ENCODE results near the gene CAMSAP1. TPM values are rescaled to one million over a fixed set of nuclear protein-coding genes. Genes with fewer than 3 reads are reported as not detected.

Gene CAMSAP1
- total RNA-seq, 2 experiments from 2014 or later, result 20.2 to 27.0 TPM

- DNase-seq (no peak), ATAC-seq (no peak)
- ChIA-PET POLR2A (no interaction called here), CTCF (no interaction called here)
- no peak overlapping the region for H3K4me3 Mint-ChIP-seq
- no peaks in the 10 kb centered on the region for H3K4me1 Mint-ChIP-seq (ENCODE audit: low read depth)
- intact Hi-C loops (cut with micrococcal nuclease), result no loop called here
- no peaks in the 10 kb centered on the region for H3K27me3 Mint-ChIP-seq
- H3K36me3 Mint-ChIP-seq (ENCODE audit: low read depth), result no peaks in the 10 kb centered on the region
- no peak overlapping the region for H3K27ac Mint-ChIP-seq
- H3K9me3 Mint-ChIP-seq, result no peaks in the 10 kb centered on the region
- no peak for TF ChIP-seq CTCF (IDR thresholded peaks at IDR 0.05)
Measured at GRCh38 chr9:135780626-135781025, 126.7 kb downstream of the CAMSAP1 start.

- no peak overlapping the region for H3K27ac Mint-ChIP-seq
- no peaks in the 10 kb centered on the region for H3K4me1 Mint-ChIP-seq (ENCODE audit: low read depth)
- no peak overlapping the region for H3K4me3 Mint-ChIP-seq
- intact Hi-C loops (cut with micrococcal nuclease), result no loop called here
- no peaks in the 10 kb centered on the region for H3K27me3 Mint-ChIP-seq
- DNase-seq (no peak), ATAC-seq (no peak)
- no peaks in the 10 kb centered on the region for H3K36me3 Mint-ChIP-seq (ENCODE audit: low read depth)
- ChIA-PET POLR2A (no interaction called here), CTCF (interaction anchor here (0.9 kb wide), 1 partner anchor 18 kb away, joined by 3 read pairs; no protein-coding TSS in a partner anchor)
- no peaks in the 10 kb centered on the region for H3K9me3 Mint-ChIP-seq
- TF ChIP-seq CTCF (IDR thresholded peaks at IDR 0.05), result no peak
Measured at GRCh38 chr9:135780086-135780485, 127.3 kb downstream of the CAMSAP1 start.

- no peak for TF ChIP-seq CTCF (IDR thresholded peaks at IDR 0.05)
- intact Hi-C loops (cut with micrococcal nuclease), result no loop called here
- DNase-seq, result no peak
- ATAC-seq, result no peak
- Mint-ChIP-seq H3K9me3 (no peaks in the 10 kb centered on the region), H3K4me3 (no peak overlapping the region), H3K27ac (no peak overlapping the region), H3K36me3 (ENCODE audit: low read depth) (no peaks in the 10 kb centered on the region), H3K27me3 (no peaks in the 10 kb centered on the region), H3K4me1 (ENCODE audit: low read depth) (no peaks in the 10 kb centered on the region)
- ChIA-PET CTCF (interaction anchor here (0.9 kb wide), 1 partner anchor 18 kb away, joined by 3 read pairs; no protein-coding TSS in a partner anchor), POLR2A (no interaction called here)
Measured at GRCh38 chr9:135779571-135779970, 127.8 kb downstream of the CAMSAP1 start.

GRCh38 chr9:135778421-135778820 is 128.9 kb downstream of the CAMSAP1 start:
- Mint-ChIP-seq H3K36me3 (ENCODE audit: low read depth) (no peaks in the 10 kb centered on the region), H3K27me3 (no peaks in the 10 kb centered on the region), H3K9me3 (no peaks in the 10 kb centered on the region), H3K4me3 (no peak overlapping the region), H3K4me1 (ENCODE audit: low read depth) (no peaks in the 10 kb centered on the region), H3K27ac (no peak overlapping the region)
- no peak for ATAC-seq
- intact Hi-C loops (cut with micrococcal nuclease), result no loop called here
- POLR2A ChIA-PET, result no interaction called here
- no peak for TF ChIP-seq CTCF (IDR thresholded peaks at IDR 0.05)
- CTCF ChIA-PET, result no interaction called here
- DNase-seq, result no peak

- POLR2A ChIA-PET, result no interaction called here
- Mint-ChIP-seq H3K27ac (no peak overlapping the region), H3K9me3 (no peaks in the 10 kb centered on the region), H3K27me3 (no peaks in the 10 kb centered on the region), H3K4me1 (ENCODE audit: low read depth) (no peaks in the 10 kb centered on the region), H3K4me3 (no peak overlapping the region), H3K36me3 (ENCODE audit: low read depth) (no peaks in the 10 kb centered on the region)
- intact Hi-C loops (cut with micrococcal nuclease), result no loop called here
- ATAC-seq (no peak), DNase-seq (no peak)
- CTCF ChIA-PET, result no interaction called here
- no peak for TF ChIP-seq CTCF (IDR thresholded peaks at IDR 0.05)
Measured at GRCh38 chr9:135777623-135778177, 129.6 kb downstream of the CAMSAP1 start.

Data from activated CD8-positive, alpha-beta T cell treated with anti-CD3 and anti-CD28 coated beads for 36 hours (primary cell).